Measurements from ENCODE around the gene CYP1A1.

DNA sequence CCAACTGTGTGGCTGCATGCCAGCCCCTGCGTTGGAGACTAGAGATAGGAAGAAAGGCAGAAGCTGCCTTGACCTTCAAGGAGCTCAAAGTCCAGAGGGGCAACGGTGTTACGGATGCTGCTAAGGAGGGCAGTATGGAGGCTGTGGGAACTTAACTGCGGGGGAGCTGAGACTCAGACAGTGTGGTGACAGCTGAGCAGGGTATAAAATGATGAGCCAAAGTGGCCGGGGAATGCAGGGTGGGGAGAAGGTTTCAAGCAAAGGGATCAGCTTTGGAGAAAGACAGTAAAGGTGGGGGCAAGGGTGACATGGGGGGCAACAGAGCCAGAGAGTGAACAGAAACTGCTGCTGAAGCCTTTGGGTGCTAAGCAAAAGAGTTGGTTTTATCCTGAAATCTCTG is 17.1 kb upstream of the CYP1A1 start:
- TF ChIP-seq, protein P1, sequence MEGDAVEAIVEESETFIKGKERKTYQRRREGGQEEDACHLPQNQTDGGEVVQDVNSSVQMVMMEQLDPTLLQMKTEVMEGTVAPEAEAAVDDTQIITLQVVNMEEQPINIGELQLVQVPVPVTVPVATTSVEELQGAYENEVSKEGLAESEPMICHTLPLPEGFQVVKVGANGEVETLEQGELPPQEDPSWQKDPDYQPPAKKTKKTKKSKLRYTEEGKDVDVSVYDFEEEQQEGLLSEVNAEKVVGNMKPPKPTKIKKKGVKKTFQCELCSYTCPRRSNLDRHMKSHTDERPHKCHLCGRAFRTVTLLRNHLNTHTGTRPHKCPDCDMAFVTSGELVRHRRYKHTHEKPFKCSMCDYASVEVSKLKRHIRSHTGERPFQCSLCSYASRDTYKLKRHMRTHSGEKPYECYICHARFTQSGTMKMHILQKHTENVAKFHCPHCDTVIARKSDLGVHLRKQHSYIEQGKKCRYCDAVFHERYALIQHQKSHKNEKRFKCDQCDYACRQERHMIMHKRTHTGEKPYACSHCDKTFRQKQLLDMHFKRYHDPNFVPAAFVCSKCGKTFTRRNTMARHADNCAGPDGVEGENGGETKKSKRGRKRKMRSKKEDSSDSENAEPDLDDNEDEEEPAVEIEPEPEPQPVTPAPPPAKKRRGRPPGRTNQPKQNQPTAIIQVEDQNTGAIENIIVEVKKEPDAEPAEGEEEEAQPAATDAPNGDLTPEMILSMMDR (IDR thresholded peaks at IDR 0.05), result no peak
- TF ChIP-seq POLR2AphosphoS5 (IDR thresholded peaks at IDR 0.05; ENCODE audit: low read depth, low read length), result no peak
- TF ChIP-seq, protein P2, sequence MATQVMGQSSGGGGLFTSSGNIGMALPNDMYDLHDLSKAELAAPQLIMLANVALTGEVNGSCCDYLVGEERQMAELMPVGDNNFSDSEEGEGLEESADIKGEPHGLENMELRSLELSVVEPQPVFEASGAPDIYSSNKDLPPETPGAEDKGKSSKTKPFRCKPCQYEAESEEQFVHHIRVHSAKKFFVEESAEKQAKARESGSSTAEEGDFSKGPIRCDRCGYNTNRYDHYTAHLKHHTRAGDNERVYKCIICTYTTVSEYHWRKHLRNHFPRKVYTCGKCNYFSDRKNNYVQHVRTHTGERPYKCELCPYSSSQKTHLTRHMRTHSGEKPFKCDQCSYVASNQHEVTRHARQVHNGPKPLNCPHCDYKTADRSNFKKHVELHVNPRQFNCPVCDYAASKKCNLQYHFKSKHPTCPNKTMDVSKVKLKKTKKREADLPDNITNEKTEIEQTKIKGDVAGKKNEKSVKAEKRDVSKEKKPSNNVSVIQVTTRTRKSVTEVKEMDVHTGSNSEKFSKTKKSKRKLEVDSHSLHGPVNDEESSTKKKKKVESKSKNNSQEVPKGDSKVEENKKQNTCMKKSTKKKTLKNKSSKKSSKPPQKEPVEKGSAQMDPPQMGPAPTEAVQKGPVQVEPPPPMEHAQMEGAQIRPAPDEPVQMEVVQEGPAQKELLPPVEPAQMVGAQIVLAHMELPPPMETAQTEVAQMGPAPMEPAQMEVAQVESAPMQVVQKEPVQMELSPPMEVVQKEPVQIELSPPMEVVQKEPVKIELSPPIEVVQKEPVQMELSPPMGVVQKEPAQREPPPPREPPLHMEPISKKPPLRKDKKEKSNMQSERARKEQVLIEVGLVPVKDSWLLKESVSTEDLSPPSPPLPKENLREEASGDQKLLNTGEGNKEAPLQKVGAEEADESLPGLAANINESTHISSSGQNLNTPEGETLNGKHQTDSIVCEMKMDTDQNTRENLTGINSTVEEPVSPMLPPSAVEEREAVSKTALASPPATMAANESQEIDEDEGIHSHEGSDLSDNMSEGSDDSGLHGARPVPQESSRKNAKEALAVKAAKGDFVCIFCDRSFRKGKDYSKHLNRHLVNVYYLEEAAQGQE (IDR thresholded peaks at IDR 0.05; ENCODE audit: insufficient read depth in 1 of 2, low read depth in 2 of 2, low read length in 1 of 2), result no peak

All from Panc1 (cell line).